ENCODE measurements around the gene TIMM8A.

DNA sequence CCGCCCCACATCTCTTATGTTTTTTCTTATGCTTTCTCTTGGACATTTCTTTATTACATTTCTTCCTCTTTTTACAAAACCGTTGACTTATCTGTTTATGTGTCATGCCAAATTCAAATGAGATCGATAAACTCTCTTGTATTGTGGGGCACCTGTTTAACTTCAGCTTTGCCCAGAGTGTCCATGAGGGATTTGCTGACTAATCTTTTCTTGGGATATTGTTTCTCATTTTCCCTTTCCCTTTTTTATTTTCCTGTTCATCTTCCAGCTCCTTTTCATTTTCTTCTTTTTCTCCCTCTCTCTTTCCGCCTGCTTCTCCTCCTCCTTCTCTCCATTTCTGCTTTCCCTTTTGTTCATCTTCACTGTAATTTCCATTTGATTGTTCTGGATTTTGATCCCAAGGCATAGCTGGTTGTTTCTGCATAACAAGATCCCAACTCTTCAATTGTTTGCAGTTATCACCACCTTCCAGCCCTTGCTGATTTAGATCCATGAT lies 10.7 kb downstream of the TIMM8A start:
- TF ChIP-seq, protein P1, sequence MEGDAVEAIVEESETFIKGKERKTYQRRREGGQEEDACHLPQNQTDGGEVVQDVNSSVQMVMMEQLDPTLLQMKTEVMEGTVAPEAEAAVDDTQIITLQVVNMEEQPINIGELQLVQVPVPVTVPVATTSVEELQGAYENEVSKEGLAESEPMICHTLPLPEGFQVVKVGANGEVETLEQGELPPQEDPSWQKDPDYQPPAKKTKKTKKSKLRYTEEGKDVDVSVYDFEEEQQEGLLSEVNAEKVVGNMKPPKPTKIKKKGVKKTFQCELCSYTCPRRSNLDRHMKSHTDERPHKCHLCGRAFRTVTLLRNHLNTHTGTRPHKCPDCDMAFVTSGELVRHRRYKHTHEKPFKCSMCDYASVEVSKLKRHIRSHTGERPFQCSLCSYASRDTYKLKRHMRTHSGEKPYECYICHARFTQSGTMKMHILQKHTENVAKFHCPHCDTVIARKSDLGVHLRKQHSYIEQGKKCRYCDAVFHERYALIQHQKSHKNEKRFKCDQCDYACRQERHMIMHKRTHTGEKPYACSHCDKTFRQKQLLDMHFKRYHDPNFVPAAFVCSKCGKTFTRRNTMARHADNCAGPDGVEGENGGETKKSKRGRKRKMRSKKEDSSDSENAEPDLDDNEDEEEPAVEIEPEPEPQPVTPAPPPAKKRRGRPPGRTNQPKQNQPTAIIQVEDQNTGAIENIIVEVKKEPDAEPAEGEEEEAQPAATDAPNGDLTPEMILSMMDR (conservative IDR thresholded peaks at IDR 0.05; ENCODE audit: low read depth in 2 of 2): no peak
- TF ChIP-seq EZH2 (IDR thresholded peaks at IDR 0.05; ENCODE audit: low read depth, unreplicated experiment) (no peak), JUNB (IDR thresholded peaks at IDR 0.05; ENCODE audit: unreplicated experiment) (no peak), POLR2AphosphoS5 (IDR thresholded peaks at IDR 0.05; ENCODE audit: low read depth) (no peak), CREB1 (CRISPR knock-in tag; IDR thresholded peaks at IDR 0.05; ENCODE audit: low read depth) (no peak)
- TF ChIP-seq, protein P2, sequence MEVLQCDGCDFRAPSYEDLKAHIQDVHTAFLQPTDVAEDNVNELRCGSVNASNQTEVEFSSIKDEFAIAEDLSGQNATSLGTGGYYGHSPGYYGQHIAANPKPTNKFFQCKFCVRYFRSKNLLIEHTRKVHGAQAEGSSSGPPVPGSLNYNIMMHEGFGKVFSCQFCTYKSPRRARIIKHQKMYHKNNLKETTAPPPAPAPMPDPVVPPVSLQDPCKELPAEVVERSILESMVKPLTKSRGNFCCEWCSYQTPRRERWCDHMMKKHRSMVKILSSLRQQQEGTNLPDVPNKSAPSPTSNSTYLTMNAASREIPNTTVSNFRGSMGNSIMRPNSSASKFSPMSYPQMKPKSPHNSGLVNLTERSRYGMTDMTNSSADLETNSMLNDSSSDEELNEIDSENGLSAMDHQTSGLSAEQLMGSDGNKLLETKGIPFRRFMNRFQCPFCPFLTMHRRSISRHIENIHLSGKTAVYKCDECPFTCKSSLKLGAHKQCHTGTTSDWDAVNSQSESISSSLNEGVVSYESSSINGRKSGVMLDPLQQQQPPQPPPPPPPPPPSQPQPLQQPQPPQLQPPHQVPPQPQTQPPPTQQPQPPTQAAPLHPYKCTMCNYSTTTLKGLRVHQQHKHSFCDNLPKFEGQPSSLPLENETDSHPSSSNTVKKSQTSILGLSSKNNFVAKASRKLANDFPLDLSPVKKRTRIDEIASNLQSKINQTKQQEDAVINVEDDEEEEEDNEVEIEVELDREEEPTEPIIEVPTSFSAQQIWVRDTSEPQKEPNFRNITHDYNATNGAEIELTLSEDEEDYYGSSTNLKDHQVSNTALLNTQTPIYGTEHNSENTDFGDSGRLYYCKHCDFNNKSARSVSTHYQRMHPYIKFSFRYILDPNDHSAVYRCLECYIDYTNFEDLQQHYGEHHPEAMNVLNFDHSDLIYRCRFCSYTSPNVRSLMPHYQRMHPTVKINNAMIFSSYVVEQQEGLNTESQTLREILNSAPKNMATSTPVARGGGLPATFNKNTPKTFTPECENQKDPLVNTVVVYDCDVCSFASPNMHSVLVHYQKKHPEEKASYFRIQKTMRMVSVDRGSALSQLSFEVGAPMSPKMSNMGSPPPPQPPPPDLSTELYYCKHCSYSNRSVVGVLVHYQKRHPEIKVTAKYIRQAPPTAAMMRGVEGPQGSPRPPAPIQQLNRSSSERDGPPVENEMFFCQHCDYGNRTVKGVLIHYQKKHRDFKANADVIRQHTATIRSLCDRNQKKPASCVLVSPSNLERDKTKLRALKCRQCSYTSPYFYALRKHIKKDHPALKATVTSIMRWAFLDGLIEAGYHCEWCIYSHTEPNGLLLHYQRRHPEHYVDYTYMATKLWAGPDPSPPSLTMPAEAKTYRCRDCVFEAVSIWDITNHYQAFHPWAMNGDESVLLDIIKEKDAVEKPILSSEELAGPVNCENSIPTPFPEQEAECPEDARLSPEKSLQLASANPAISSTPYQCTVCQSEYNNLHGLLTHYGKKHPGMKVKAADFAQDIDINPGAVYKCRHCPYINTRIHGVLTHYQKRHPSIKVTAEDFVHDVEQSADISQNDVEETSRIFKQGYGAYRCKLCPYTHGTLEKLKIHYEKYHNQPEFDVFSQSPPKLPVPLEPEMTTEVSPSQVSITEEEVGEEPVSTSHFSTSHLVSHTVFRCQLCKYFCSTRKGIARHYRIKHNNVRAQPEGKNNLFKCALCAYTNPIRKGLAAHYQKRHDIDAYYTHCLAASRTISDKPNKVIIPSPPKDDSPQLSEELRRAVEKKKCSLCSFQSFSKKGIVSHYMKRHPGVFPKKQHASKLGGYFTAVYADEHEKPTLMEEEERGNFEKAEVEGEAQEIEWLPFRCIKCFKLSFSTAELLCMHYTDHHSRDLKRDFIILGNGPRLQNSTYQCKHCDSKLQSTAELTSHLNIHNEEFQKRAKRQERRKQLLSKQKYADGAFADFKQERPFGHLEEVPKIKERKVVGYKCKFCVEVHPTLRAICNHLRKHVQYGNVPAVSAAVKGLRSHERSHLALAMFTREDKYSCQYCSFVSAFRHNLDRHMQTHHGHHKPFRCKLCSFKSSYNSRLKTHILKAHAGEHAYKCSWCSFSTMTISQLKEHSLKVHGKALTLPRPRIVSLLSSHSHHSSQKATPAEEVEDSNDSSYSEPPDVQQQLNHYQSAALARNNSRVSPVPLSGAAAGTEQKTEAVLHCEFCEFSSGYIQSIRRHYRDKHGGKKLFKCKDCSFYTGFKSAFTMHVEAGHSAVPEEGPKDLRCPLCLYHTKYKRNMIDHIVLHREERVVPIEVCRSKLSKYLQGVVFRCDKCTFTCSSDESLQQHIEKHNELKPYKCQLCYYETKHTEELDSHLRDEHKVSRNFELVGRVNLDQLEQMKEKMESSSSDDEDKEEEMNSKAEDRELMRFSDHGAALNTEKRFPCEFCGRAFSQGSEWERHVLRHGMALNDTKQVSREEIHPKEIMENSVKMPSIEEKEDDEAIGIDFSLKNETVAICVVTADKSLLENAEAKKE (CRISPR knock-in tag; IDR thresholded peaks at IDR 0.05): no peak
- TF ChIP-seq, protein P3, sequence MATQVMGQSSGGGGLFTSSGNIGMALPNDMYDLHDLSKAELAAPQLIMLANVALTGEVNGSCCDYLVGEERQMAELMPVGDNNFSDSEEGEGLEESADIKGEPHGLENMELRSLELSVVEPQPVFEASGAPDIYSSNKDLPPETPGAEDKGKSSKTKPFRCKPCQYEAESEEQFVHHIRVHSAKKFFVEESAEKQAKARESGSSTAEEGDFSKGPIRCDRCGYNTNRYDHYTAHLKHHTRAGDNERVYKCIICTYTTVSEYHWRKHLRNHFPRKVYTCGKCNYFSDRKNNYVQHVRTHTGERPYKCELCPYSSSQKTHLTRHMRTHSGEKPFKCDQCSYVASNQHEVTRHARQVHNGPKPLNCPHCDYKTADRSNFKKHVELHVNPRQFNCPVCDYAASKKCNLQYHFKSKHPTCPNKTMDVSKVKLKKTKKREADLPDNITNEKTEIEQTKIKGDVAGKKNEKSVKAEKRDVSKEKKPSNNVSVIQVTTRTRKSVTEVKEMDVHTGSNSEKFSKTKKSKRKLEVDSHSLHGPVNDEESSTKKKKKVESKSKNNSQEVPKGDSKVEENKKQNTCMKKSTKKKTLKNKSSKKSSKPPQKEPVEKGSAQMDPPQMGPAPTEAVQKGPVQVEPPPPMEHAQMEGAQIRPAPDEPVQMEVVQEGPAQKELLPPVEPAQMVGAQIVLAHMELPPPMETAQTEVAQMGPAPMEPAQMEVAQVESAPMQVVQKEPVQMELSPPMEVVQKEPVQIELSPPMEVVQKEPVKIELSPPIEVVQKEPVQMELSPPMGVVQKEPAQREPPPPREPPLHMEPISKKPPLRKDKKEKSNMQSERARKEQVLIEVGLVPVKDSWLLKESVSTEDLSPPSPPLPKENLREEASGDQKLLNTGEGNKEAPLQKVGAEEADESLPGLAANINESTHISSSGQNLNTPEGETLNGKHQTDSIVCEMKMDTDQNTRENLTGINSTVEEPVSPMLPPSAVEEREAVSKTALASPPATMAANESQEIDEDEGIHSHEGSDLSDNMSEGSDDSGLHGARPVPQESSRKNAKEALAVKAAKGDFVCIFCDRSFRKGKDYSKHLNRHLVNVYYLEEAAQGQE (IDR thresholded peaks at IDR 0.05; ENCODE audit: unreplicated experiment): no peak

Measured in GM23338 (cell line).